HG02642 (cell line): ENCODE results near the gene PIGL.
"Not testable (repeated sequence)": the region's sequence is repeated elsewhere in the genome, so short reads cannot be mapped to it uniquely, and the experiment has no call there.

Source experiments
- ATAC-seq: cut with Tn5 transposase; IDR thresholded peaks from one replicate; pipeline ENCODE4 v1.9.1; 2021; ENCODE audit warnings: mild to moderate bottlenecking; ENCODE audit not compliant: unreplicated experiment, poor library complexity

The PIGL gene

DNA sequence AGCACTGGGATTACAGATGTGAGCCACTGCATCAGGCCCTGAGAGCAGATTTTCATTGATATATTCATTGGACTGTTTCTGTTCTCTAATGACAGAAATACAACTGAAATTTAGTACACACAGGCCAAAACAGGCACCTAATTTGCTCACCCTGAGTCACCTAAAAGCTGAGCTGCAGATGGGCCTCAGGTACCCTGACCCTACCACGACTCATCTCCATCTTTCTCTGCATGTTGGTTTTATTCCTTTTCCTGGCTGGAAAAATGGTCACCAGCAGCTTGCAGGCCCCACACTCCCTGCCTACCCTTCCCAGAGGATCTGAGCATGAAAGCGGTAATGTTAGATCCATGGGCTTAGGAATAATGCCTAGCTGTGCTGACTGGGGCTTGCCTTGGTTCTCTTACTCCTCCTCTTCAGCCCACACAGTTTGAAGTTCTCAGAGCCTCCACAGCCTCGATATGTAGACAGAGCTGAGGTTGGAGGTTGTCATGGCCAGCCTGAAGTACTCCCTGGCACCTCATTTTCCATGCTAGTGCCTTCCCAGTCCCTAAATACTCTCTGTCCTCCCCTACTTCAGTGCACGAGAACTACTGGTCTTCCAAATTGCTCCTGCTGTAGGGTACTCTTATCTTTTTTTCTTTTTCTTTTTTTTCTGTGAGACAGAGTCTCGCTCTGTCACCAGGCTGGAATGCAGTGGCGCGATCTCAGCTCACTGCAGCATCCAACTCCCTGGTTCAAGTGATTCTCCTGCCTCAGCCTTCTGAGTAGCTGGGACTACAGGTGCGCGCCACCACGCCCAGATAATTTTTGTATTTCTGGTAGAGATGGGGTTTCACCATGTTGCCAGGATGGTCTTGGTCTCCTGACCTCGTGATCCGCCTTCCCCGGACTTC, 85.2 kb downstream of the PIGL start:
- no peak for ATAC-seq

DNA sequence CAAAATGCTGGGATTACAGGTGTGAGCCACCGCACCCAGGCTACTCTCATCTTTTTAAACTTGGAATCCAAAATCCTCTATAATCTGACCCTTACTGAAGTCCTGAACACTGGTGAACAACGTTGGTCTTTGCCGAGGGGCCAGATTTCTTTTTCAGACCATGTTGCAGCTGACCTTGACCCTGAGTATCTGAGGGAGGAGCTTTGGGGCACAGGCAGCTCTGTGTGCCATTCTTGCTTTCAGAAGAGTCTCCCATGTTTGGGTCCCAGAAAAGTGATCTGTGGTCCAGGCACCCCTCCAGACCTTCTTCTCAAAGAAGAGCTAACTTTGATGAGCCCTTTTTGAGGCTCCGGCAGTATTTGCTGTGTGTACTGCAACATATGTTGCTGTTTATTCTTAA, 85.8 kb downstream of the PIGL start:
- no peak for ATAC-seq

DNA sequence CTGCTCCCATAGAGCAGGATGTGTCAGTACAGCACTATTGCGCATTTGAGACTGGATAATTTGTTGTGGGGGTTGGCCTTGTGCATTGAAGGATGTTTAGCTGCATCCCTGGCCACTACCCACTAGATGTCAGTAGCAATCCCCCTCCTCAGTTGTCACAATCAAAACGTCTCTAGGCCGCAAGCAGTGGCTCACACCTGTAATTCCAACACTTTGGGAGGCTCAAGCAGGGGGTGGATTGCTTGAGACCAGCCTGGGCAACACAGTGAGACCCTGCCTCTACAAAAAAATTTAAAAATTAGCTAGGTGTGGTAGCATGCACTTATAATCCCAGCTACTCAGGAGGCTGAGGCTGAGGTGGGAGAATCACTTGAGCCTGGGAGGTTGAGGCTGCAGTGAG, 87.8 kb downstream of the PIGL start:
- no peak for ATAC-seq

DNA sequence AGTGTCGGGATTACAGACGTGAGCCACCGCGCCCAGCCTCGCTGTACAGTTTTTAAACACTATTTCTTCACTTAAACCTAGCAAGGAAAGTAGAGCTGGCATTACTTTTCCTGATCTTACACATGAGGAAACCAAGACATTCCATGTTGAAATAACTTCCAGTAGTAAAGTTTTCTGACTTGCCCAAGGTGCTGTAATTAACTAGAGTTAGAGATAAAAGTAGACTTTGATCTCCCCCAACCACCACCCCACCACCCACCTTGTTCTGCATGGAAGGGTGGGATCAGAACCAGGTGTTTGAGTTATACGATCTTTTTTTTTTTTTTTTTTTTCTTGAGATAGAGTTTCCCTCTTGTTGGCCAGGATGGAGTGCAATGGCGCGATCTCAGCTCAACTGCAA, 89.2 kb downstream of the PIGL start:
- no peak for ATAC-seq

DNA sequence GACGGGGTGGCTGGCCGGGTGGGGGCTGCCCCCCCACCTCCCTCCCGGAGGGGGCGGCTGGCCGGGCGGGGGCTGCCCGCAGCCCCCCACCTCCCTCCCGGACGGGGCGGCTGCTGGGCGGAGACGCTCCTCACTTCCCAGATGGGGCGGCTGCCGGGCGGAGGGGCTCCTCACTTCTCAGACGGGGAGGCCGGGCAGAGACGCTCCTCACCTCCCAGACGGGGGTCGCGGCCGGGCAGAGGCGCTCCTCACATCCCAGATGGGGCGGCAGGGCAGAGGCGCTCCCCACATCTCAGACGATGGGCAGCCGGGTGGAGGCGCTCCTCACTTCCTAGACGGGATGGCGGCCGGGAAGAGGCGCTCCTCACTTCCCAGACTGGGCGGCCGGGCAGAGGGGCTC, 95.1 kb downstream of the PIGL start:
- ATAC-seq = not testable (repeated sequence)

DNA sequence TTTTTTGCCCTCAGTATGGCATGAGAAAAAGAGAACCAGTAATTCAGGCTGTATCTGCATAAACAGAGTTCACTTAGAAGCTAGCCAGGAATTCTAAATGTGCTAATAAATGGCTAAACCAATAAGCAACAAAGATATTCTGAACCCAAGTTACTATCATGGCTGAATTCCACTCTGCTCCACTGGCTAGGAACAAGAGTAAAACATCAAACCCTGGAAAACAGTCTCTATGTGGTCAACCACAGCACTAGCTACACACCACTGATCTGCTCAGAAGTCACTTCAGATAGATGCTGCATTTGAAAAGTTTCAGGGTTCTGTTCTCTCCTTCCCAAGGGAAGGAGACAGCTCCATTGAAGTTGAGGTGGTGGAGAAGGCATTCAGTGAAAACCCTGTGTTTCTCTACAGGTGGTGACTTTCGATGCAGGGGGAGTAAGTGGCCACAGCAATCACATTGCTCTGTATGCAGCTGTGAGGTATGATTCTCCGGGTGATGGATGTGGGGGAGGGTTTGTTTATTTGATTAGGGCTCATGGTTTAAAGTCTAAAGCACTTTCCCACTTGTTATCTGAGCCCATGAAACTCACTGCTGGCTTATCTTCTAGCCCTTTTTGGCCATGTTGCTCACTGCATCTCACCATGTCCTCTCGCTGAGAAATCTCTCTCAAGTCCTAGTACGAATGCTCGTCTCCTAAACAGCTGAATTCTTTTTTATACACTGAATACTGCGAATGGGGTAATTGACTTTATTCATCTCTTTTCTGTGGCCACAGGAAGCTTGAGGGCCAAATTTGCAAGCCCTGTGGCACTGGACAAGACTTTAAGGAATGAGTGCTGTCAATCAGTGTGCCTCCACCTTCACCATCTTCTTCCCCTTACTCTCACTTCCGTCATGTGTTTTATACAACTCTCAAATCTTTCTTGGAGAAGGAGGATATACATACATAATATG, 96.4 kb downstream of the PIGL start:
- no peak for ATAC-seq

DNA sequence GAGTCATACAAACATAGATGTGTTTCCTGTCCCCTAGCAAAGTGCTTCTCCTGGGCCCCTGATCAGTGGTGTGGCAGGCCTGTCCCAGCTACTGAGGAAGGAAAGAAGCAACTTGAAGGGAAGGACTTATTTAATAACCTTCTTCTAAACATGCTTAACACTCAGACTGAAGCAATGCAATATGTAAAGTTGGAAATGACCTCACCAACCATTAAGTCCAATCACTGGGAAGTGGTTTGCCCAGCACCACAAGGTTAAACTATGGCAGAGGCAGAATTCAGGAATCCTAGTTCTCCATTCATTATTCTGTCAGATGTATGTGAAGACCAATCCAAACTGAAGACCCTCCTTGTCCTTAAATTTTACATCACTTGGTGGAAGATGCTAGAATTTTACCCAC, 97.2 kb downstream of the PIGL start:
- ATAC-seq = no peak

DNA sequence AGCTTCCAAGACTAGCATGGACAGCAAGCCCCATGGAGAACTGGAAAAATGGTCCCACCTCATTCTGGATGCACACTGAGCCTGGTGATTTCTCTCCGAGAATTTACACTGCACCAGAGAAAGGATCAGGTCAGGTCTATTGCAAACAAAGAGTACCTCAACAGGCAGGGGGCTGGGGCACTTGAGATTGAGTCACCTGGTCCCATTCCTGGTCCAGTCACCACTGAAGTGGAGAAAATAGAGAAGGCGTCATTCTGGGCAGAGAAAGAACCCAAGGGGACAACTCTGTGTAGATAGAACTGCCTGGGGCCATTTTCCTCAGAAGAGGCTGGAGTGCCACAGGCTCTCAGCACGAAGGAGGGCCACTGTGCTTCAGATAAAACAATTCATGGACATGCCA, 97.8 kb downstream of the PIGL start:
- ATAC-seq = no peak

DNA sequence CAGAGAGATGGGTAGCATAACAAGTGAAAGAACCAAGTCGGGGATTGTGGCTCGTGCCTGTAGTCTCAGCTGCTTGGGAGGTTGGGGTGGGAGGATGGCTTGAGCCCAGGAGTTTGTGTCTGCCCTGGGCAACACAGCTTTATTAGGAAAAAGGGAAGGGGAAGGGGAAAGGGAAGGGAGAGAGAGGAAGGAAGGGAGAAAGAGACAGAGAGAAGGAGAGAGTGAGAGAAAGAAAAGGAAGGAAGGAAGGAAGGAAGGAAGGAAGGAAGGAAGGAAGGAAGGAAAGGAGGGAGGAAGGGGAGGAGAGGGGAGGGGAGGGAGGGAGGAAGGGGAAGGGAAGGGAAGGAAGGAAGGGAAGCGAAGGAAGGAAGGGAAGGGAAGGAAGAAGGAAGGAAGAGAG, 103.0 kb downstream of the PIGL start:
- ATAC-seq = no peak

DNA sequence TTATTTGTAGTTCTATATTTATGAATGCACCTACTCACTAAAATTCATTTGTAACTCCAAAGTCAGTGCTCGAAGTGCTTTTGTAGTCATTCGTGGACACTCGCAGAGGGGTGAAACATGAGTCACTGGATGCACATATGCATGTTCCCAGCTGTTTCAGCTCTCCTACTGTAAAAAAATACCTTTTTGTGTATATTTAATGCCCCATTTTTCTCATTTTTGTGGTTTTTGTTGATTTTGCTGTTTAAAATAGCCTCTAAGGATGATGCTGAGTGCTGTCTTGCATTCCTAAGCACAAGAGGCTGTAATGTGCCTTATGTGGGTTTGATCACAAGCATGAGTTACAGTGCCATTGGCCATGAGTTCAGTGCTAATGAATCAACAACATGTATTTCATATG, 105.6 kb downstream of the PIGL start:
- ATAC-seq = no peak

DNA sequence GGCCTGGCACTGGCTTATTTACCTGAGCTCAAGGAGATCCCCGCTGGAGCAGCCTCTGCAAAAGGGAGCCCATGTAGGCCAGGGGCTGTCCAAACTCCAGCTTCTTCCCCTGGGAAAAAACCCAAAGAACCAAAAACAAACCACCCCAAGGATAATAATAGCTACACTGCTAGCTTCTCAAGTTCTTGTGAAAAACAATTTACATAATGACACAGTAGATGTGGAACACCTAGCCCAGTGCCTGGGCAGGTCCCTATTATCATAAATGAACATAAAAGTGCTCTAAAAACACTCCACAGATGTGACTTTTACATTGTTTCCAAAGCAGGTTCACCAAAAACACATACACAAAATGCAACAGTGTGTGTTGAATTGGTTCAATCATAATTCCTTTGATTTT, 109.0 kb downstream of the PIGL start:
- no peak for ATAC-seq

DNA sequence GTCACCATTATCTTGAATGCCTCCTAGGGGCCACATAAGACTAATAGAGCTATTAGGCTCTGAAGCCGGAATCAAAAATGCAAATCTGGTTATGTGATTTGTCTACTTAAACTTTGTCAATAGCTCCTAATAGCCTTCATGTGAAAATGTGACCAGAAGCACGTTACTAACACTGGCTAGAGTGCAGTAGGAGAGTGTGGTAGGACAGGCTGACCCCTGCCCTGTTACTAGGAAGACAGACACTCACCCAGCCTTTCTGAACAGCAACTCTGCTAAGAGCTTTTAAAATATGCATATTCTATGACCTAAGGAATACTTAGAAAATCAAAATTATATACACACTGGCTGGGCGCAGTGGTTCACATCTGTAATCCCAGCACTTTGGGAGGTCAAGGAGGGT, 110.0 kb downstream of the PIGL start:
- ATAC-seq = no peak

DNA sequence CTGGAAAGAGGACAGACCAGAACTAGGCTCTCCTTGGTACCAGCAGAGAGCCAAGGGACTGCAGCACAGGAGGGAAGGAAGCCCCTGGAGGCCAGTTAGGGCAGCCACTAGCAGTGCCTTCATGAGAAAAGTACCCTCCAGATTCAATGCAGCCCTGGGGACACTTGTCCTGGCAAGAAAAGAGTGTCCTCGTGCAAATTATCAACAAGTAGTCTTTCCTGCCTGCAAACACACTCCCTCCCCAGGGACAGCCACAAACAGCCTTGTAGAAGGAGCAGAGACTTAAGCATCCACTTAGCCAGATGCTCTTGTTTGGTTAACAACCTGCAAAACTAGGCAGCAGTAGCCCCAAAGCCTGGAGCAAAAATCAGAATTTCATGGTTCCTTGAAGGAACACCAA, 112.0 kb downstream of the PIGL start:
- ATAC-seq = no peak

DNA sequence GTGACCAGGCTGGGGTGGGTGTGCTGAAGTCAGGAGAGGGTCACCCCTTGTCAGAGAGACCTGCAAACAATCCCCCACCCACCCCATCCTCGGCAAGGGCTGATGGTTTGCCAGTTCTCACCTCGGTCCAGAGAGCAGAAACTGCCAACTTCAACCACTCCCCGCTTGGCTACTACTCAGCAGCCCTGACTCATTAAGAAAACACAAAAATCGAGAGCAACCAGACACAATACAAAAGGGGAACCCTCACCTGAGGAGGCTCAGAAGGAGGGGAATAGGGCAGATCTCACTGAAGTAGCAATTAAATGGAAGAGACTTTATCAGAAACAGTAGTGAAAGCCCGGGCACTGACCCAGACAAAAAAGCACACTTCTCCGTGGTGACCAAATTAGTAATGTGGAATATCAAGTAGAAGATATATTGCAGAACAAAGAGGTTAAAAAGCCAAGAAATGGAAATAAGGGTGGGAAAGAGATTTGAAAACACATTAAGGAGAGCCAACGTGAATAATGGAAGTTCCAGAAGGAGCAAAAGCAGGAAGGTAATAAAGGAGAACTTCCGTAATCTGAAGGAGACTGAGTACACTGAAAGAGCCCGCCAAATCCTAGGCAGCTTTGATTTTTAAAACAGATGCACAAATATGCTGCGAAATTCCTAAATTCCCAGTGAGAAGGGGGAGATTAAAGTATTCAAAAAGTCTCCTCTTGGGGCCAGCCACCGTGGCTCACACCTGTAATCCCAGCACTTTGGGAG, 112.7 kb downstream of the PIGL start:
- no peak for ATAC-seq

DNA sequence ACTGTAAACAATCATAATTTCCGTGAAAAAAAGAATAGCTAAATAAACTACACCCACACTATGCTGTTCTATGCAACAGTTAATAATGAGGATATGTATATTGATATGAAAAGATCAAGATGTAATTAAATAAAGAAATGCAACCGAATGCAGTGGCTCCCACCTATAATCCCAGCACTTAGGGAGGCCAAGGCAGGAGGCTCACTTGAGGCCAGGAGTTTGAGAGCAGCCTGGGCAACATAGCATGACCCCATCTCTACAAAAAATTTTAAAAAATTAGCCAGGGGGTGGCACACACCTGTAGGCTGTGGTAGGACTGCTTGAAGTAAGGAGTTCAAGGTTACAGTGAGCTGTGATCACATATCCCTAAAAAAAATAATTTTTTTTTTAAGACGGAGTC, 121.4 kb downstream of the PIGL start:
- no peak for ATAC-seq

DNA sequence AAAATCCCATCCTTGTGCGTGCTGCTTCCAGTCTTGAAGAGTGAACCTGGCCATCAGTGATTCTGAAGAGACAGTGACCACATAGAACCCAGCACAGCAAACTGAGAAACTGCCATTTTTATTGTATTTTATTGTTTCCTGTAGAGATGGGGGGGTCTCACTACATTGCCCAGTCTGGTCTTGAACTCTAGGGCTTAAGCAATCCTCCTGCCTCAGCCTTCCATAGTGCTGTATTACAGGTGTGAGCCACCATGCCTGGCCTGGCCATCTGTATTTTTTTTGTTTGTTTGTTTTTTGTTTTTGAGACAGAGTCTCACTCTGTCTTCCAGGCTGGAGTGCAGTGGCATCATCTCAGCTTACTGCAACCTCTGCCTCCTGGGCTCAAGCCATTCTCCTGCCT, 122.4 kb downstream of the PIGL start:
- no peak for ATAC-seq

DNA sequence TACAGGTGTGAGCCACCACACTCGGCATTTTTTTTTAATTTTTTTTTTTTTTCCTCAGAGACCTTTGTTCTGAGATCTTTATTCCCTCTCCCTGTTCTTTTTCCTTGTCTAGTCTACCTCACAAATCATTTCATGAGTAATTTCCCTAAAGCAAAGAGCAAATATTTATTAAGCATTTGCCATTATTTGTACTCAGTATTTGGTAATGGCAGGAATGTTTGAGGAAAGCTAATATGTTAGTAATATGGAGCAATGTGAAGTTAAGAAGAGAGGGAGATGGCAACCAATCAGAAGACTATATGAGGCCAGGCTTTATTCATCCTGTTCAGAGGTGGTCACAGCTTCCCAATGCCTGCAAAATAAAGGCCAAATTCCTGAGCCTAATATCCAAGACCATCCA, 122.9 kb downstream of the PIGL start:
- no peak for ATAC-seq

DNA sequence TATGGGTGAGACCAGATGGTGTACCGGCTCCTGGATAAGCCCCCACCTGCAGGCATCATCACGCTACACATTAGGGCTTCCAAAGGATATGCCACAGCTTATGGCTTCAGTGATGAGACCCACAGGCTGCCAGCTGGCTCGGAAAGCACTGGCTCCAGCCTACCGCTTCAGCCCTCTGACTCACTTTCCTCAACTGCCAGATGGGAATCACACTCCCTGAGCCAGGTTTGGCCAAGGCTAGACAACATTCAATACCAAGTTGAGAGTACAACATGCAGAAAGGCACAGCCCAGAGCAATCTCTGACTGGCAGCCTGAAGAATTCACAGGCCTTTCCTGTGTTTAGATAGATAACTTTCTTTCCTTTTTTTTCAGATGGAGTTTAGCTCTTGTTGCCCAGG, 126.0 kb downstream of the PIGL start:
- no peak for ATAC-seq

DNA sequence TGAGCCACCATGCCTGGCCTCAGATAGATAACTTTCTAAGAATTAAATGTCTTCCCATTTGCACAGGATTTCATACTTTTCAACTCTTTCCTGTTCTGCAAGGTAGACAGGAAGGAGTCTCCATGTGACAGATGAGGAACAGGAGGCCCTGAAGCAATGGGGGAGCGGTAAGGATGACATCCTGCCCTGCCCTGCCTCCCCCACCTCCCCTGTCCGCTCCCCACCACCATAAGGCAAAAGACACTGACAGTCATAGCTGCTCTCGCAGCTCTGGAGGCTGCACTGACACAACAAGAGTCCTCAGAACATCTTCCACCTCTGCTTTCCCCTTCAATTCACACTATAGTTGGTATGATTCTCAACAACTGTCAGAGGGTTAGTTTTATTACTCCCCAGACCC, 126.6 kb downstream of the PIGL start:
- no peak for ATAC-seq

DNA sequence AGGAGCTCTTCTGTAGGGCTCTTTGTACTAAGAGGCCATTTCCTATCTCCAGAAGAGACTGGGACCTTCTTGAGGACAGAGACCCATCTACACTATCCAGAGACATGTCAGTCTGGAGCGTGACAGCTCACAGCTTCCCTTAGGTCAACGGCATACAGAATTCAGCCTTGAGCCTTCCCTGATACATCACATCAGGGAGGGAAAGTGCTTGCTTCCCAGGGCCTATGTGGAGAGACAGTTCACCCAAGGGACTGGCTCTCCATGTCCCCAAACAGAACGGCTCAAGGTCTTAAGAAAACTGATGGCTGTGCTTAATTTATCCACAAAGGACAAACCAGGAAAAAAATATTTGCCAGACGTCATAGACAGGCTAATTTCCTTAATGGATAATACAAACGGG, 128.6 kb downstream of the PIGL start:
- no peak for ATAC-seq
